Endodermal cell (in vitro differentiated cells): ENCODE data around the gene MORC1. TPM values are rescaled to one million over a fixed set of nuclear protein-coding genes. Genes with fewer than 3 reads are reported as not detected.

ENCODE experiments used
- DNase-seq: peaks from one replicate; pipeline ENCODE4 v3.0.0-alpha.2; 2017
- H3K27ac ChIP-seq: 2 replicates; pipeline ENCODE4 v1.5.1; 2013; ENCODE audit warnings: mild to moderate bottlenecking, low read depth, low read length, moderate library complexity
- H3K27me3 ChIP-seq: 2 replicates; pipeline ENCODE4 v1.6.1; 2013; ENCODE audit warnings: mild to moderate bottlenecking, low read length, moderate library complexity; ENCODE audit not compliant: insufficient read depth, control insufficient read depth, poor library complexity, severe bottlenecking
- H3K36me3 ChIP-seq: 2 replicates; pipeline ENCODE4 v1.7.0; 2013; ENCODE audit warnings: mild to moderate bottlenecking, low read length, moderate library complexity; ENCODE audit not compliant: control insufficient read depth, insufficient read depth
- H3K4me1 ChIP-seq: one replicate; pipeline ENCODE4 v1.7.0; 2013; ENCODE audit warnings: low read length; ENCODE audit not compliant: control insufficient read depth, insufficient read depth
- H3K4me3 ChIP-seq: 2 replicates; pipeline ENCODE4 v1.5.1; 2013; ENCODE audit warnings: mild to moderate bottlenecking, low read length, moderate library complexity
- H3K9ac ChIP-seq: 2 replicates; pipeline ENCODE4 v1.6.1; 2013; ENCODE audit warnings: mild to moderate bottlenecking, low read length, moderate library complexity; ENCODE audit not compliant: poor library complexity, severe bottlenecking; ENCODE audit errors: extremely low read depth
- H3K9me3 ChIP-seq: 2 replicates; pipeline ENCODE4 v1.6.1; 2013; ENCODE audit warnings: mild to moderate bottlenecking, low read length, moderate library complexity; ENCODE audit not compliant: control insufficient read depth
- H3K27ac Mint-ChIP-seq: 2 replicates; pipeline ENCODE4 v1.8.0; 2020; ENCODE audit warnings: mixed read lengths
- H3K27me3 Mint-ChIP-seq: 2 replicates; pipeline ENCODE4 v1.8.0; 2021; ENCODE audit warnings: mild to moderate bottlenecking, mixed read lengths; ENCODE audit not compliant: insufficient read depth
- H3K36me3 Mint-ChIP-seq: 2 replicates; pipeline ENCODE4 v1.8.0; 2020; ENCODE audit warnings: low read depth, mixed read lengths
- H3K4me1 Mint-ChIP-seq: 2 replicates; pipeline ENCODE4 v1.8.0; 2020; ENCODE audit warnings: mixed read lengths
- H3K4me3 Mint-ChIP-seq: 2 replicates; pipeline ENCODE4 v1.8.0; 2020; ENCODE audit warnings: mild to moderate bottlenecking, moderate library complexity, mixed read lengths
- H3K9me3 Mint-ChIP-seq: 2 replicates; pipeline ENCODE4 v1.8.0; 2020; ENCODE audit warnings: mild to moderate bottlenecking, mixed read lengths
- CTCF ChIP-seq: fragments of 200-600 bp; sonication (generic); conservative IDR thresholded peaks from 2 replicates; pipeline ENCODE4 v1.5.0; 2021; ENCODE audit warnings: antibody characterized with exemption, mild to moderate bottlenecking
- whole genome bisulfite sequencing, 2 experiments: methylation state at CpG; one replicate each; pipeline versions ENCODE4 v1.1.5 to v1.1.7; 2013; ENCODE audit warnings: missing lambda C conversion rate in 2 of 2, mixed read lengths in 1 of 2; ENCODE audit not compliant: insufficient coverage in 1 of 2, insufficient read length in 1 of 2; 5-methylcytosine and 5-hydroxymethylcytosine counted together
- total RNA-seq, 2 donors: library from RNA; stranded (reverse); fragmentation: NEBNext Ultra II Directional in 1 of 2; extraction: Animal tissue kit (Norgen Biotek cat#: 25700) in 1 of 2; gene quantifications; 2 replicates in 1 of 2; 3 replicates in 1 of 2; pipeline ENCODE4 v1.2.1, GENCODE V29; 2021

MORC1 gene
- total RNA-seq, 2 donors from 2014 or later, result not detected

GRCh38 chr3:108946292-108947285 is 171.3 kb downstream of the MORC1 start:
- Mint-ChIP-seq H3K9me3 (no peaks in the 10 kb centered on the region), H3K27ac (no peak overlapping the region), H3K4me3 (no peak overlapping the region), H3K36me3 (no peaks in the 10 kb centered on the region), H3K27me3 (no peaks in the 10 kb centered on the region), H3K4me1 (peaks cover 5% of the 10 kb centered on the region)
- H3K4me3 ChIP-seq, result no peak overlapping the region
- 85 to 86% methylated on average over 5 to 8 of the region's 11 CpGs for WGBS, 2 experiments
- DNase-seq, result no peak
- no peaks in the 10 kb centered on the region for H3K9me3 ChIP-seq
- no peaks in the 10 kb centered on the region for H3K36me3 ChIP-seq
- H3K9ac ChIP-seq, result no peak overlapping the region
- no peaks in the 10 kb centered on the region for H3K4me1 ChIP-seq
- TF ChIP-seq CTCF, result no peak
- no peaks in the 10 kb centered on the region for H3K27me3 ChIP-seq
- H3K27ac ChIP-seq, result no peak overlapping the region

DNA sequence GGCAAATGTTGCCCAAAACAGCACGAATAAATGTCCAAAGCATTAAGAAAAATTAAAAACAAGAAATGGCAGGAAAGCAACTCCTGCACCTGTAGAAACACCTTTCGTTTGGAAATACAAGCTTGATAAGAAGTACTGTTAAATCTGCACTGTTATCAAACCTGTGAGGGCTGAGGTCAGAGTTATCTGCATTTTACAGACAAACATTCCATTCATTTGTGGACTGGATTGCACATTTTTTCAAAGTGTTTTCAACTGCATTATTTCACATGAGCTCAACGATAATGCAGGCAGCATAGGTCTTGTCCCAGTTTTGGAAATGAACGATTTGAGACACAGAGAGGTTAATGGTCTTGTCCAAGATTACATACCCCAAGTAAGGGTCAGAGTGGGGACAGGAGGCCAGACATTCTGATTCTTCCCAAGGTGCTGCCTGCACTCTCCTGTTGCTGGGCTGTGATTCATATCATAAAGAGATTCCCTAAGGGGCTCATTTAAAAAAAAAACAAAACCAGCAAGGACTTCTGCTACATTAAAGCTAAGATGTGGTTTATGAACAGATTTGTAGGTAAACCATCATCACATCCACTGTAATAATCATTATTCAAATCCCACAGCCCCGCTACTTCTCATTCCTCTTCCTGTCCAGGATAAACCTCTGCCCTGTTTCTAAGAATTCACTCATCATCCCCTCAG is 177.2 kb downstream of the MORC1 start:
- H3K4me1 ChIP-seq, result no peaks in the 10 kb centered on the region
- Mint-ChIP-seq H3K9me3 (no peaks in the 10 kb centered on the region), H3K4me3 (no peak overlapping the region), H3K36me3 (no peaks in the 10 kb centered on the region), H3K27ac (no peak overlapping the region), H3K27me3 (no peaks in the 10 kb centered on the region), H3K4me1 (peaks cover 5% of the 10 kb centered on the region)
- WGBS, 2 experiments, result 87 to 97% methylated on average over 5 of the region's 5 CpGs
- DNase-seq, result no peak
- H3K36me3 ChIP-seq, result no peaks in the 10 kb centered on the region
- H3K27me3 ChIP-seq, result no peaks in the 10 kb centered on the region
- no peak overlapping the region for H3K4me3 ChIP-seq
- H3K9ac ChIP-seq, result no peak overlapping the region
- no peak for TF ChIP-seq CTCF
- H3K9me3 ChIP-seq, result no peaks in the 10 kb centered on the region
- H3K27ac ChIP-seq, result no peak overlapping the region

GRCh38 chr3:108940166-108940565 is 177.8 kb downstream of the MORC1 start:
- H3K4me3 Mint-ChIP-seq, result no peak overlapping the region
- 80 to 84% methylated on average over 4 of the region's 4 CpGs for WGBS, 2 experiments
- TF ChIP-seq CTCF, result no peak
- H3K27ac ChIP-seq, result no peak overlapping the region
- no peaks in the 10 kb centered on the region for H3K9me3 Mint-ChIP-seq
- H3K36me3 ChIP-seq, result no peaks in the 10 kb centered on the region
- no peak overlapping the region for H3K9ac ChIP-seq
- H3K27ac Mint-ChIP-seq, result no peak overlapping the region
- H3K4me1 ChIP-seq, result no peaks in the 10 kb centered on the region
- H3K27me3 ChIP-seq, result no peaks in the 10 kb centered on the region
- peaks cover 5% of the 10 kb centered on the region for H3K4me1 Mint-ChIP-seq
- H3K9me3 ChIP-seq, result no peaks in the 10 kb centered on the region
- no peaks in the 10 kb centered on the region for H3K36me3 Mint-ChIP-seq
- H3K27me3 Mint-ChIP-seq, result no peaks in the 10 kb centered on the region
- no peak for DNase-seq
- H3K4me3 ChIP-seq, result no peak overlapping the region
